ENCODE data around the gene RASD1. TPM values are rescaled to one million over a fixed set of nuclear protein-coding genes. Genes with fewer than 3 reads are reported as not detected.

The RASD1 gene
- total RNA-seq, 4 donors from 2014 or later, result 166 to 250 (median 231) TPM

GRCh38 chr17:17445296-17445924, 50.8 kb downstream of the RASD1 start:
- Histone ChIP-seq H3K4me1 (peaks cover 0 to 18% (median 2%) of the 10 kb centered on the region in 4 donors), H3K36me3 (no peaks in the 10 kb centered on the region), H3K27me3 (no peaks in the 10 kb centered on the region), H3K4me3 (no peak overlapping the region), H3K9me3 (no peaks in the 10 kb centered on the region), H3K27ac (peak overlapping the region; percentile 19 to 77 (median 58))
- no peak for TF ChIP-seq POLR2A (IDR thresholded peaks at IDR 0.05)
- TF ChIP-seq EP300 (IDR thresholded peaks at IDR 0.05), result no peak
- TF ChIP-seq CTCF (IDR thresholded peaks at IDR 0.05), result no peak
- WGBS, 2 donors, result 71 to 75% methylated on average over 8 of the region's 8 CpGs
- DNase-seq (ENCODE audit: low spot score in 2 of 2), result no peak

Small RNA genes lying within 50 kb of the gene (small RNA-seq; reads per million reads assigned to genes)
- not detected for gene RF00019

Other genes with a start within 250 kb of the RASD1 start
- gene COPS3, start 215.1 kb downstream of the RASD1 start, total RNA-seq, result 10 to 100 TPM; 15.7 to 58.8 (median 47.6) TPM
- gene NT5M, start 193.0 kb downstream of the RASD1 start, total RNA-seq, result 10 to 100 TPM in 1 of 4 donors, 1 to 10 TPM in 3; 4.8 to 11.2 (median 7.7) TPM
- 10 to 100 TPM in 3 of 4 donors, 1 to 10 TPM in 1; 8.0 to 17.5 (median 13.6) TPM for gene MED9, start 19.4 kb downstream of the RASD1 start, total RNA-seq
- 10 to 100 TPM; 29.5 to 80.8 (median 58.8) TPM for gene PEMT, start 95.3 kb upstream of the RASD1 start, total RNA-seq
- 10 to 100 TPM; 32.9 to 52.7 (median 45.9) TPM for gene RAI1, start 185.1 kb upstream of the RASD1 start, total RNA-seq